HG02852 (cell line): ENCODE data around the gene AGER.
"Not testable (repeated sequence)": the region's sequence is repeated elsewhere in the genome, so short reads cannot be mapped to it uniquely, and the experiment has no call there.

Experiments used
- ATAC-seq: cut with Tn5 transposase; IDR thresholded peaks from one replicate; pipeline ENCODE4 v1.9.1; 2021; ENCODE audit warnings: mild to moderate bottlenecking, moderate library complexity; ENCODE audit not compliant: unreplicated experiment

The AGER gene

GRCh38 chr6:32151181-32151862, 32.7 kb downstream of the AGER start:
- ATAC-seq = no peak

- ATAC-seq = no peak
Observed at GRCh38 chr6:32149932-32150870, 33.9 kb downstream of the AGER start.

- no peak for ATAC-seq
Observed at GRCh38 chr6:32149092-32149755, 34.8 kb downstream of the AGER start.

GRCh38 chr6:32148289-32149091, 35.6 kb downstream of the AGER start:
- no peak for ATAC-seq

DNA sequence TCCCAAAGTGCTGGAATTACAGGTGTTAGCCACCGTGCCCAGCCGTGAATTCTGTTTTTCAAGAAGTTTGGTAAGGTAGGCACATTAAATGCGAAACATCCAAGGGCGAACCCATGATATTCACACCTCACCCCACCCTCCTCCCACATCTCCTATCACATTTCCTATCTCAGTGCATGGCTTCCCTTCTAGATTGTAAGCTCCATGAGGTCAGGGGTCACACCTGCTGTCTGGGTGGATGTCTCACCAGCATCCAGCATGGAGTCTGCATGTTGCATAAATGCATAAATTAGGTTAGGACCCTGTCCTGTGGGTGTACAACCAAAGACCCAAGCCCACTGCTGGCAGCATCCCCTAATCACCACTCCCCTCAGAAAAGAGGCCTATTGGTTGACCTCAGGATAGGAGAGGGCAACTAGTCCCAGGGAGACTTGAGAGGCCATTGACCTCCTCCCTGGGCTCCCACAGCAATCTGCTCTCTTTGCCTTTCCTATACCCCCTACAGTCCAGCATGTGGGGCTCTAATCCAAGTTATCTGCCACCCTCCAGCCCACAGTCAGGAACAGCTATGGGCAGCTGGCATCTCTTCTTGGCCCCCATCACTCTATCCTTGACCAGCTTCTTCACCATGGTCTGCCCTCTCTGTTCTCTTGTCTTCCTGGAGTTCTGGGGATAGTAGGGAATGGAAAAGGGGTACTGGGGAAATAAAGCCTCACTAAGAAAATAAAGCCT, 36.5 kb downstream of the AGER start:
- ATAC-seq = no peak

- no peak for ATAC-seq
Observed at GRCh38 chr6:32146687-32147086, 37.4 kb downstream of the AGER start.

DNA sequence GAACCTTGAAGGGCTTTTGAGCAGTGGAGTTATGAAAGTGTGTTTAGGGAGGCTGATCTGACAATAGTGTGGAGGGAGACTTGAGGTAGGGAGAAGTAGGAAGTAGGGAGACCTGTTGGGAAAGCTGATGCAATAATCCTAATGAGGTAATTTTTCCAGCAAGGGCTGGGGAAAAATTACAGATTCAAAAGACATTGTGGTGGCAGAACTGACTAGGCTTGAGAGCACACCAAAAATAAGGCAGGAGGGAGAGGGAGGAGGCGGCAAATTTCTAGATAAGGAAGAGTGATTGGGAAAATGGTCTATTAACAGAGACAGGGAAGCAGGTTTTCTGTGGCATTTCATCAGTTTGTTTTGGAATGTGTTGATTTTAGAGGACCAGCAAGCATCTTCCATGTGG, 37.8 kb downstream of the AGER start:
- ATAC-seq = no peak

DNA sequence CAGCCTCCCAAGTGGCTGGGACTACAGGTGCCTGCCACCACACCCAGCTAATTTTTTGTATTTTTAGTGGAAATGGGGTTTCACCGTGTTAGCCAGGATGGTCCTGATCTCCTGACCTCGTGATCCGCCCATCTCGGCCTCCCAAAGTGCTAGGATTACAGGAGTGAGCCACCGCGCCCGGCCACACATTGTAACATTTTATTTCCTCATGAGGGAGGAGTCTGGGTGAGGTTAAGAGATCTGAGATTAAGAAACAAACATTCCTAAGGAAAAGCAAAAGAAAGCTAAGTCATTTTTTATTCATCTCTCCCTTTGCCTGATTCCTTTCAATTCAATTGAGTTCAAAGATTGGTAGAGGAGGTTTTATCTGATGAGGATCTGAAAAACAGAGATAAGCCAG, 39.8 kb downstream of the AGER start:
- not testable (repeated sequence) for ATAC-seq

- ATAC-seq = no peak
Observed at GRCh38 chr6:32140420-32141046, 43.5 kb downstream of the AGER start.

GRCh38 chr6:32139590-32139989, 44.5 kb downstream of the AGER start:
- ATAC-seq = no peak

DNA sequence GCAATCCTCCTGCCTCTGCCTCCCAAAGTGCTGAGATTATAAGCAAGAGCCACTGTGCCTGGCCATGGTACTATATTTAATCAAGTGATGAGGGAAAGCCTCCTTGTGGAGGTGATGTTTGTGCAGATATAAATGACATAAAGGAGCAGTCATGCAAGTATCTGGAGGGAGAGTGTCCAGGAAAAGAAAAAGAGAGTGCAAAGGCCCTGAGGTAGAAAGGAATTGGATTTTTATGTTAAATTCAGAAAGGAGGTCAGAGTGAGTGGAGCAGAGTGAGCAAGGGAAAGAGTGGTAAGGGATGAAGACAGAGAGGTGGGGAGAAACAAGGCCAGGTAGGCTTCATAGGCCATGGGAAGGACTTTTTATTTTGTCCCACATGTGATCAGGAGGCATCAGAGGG, 46.6 kb downstream of the AGER start:
- ATAC-seq = no peak

DNA sequence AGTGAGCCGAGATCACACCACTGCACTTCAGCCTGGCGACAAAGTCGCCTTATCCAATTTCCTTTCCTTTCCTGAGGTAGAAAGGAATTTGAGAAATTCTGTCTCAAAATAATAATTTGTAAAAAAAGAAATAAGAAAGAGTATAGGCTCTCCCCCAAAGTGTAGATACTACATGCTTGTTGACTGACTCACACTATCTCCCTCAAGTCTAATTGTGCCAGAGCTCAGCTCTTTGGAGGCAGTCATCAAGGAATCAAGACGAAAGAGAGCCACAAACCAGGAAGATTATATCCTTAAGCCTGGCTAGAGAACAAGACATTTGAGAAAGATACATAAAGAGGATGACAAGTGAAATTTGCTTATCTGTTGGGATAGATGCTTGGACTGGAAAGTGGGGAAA, 50.3 kb downstream of the AGER start:
- ATAC-seq = no peak

DNA sequence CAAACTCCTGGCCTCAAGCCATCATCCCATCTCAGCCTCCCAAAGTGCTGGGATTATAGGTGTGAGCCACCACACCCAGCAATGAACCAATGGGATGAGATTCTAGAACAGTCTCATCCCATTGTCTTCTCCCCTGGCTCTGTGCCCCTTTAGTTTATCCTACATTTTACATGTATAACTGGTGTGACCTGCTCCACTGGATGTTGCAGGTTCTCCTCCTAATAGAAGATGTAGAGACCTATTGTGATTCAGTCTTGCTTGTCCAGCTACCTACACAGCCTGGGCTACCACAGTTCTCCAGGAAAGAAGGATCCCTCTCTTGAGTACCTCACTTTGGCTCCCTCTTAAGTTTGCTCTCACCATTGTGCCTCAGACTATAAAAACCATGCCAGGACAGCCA, 51.9 kb downstream of the AGER start:
- ATAC-seq = no peak

DNA sequence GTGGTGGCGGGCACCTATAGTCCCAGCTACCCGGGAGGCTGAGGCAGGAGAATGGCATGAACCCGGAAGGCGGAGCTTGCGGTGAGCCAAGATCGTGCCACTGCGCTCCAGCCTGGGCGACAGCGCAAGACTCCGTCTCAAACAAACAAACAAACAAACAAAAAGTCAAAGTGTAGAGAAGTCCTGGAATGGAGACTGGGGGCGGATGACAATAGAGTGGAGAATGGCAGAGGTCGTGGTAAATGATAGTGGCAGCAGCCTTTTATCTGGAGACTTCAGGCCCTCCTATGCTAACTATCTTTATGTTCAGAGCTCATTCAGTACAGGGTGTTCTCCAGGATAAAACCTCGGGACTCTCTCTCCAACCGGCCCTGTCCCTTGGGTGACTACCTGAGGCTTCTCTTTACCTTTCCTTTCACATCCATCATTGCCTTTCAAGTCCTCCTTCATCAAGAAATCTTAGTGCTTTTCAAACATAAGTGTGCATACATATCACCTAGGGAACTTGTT, 52.6 kb downstream of the AGER start:
- no peak for ATAC-seq
